SK-N-DZ (cell line): Measurements from ENCODE around the gene MACROD1.

Experiments used
- DNase-seq: peaks from one replicate; pipeline ENCODE4 v3.0.0-alpha.2; 2015; ENCODE audit warnings: low spot score
- small RNA-seq, 2 experiments: library from RNA; depleted of rRNA; stranded (forward); fragments of <200 nt; gene quantifications; one replicate each; pipeline ENCODE3, GENCODE V24; 2014

MACROD1 gene

DNA sequence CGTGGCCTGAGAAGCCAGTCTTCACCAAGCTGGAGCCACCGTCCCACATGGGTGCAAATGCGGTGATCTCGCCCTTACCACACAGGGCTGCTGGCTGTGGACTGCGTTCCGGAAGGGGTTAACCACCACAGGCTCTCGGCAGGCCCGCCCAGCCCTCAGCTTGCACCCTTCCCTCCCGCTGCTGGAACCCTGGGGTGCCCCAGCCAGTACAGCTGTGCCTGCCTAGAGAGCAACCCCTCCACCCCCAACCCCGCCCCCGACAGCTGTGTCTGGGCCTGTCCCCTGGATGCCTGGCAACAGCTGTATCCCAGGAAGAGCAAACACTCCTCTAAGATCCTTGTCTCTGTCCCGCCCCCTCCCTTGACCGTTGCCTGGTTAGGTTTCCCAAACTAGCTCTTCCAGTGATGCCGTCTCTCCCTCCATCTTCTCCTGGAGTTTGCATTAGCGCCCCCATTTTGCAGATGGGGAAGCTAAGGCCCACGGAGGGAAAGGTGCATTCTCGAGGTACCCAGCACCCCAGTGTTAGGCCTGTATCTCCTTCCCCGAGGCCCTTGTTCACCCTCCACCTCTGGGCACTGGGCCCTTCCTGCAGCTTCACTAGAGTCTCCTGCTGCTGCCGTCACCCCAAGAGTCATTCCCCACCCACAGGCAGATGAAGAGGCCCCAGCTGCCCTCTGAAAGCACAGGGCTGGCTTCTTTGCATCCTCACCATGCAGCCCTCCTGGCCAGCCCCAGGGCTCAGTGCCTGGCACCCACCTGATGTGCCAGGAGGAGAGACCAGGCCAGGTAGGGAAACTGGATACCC, 204.1 kb downstream of the MACROD1 start:
- DNase-seq = peak; percentile 61

DNA sequence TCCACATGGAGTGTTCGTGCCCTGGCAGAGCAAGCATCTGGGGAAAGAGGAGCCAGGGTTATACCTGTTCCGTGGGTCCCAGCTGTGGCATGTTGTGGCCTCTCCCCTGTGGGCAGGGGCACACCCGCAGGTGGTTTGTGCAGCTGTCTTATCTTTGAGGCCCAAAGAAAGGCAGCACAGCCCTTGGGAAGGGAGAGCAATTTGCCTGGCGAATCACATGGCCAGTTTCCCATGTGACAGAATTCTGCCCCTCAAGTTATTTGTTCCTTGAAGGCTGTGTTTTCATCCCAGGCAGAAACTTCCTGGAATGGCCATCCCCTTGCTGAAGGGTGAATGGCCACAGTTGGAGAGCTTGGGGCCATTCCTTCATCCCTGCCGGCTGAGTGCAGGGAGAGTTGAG, 207.9 kb downstream of the MACROD1 start:
- no peak for DNase-seq

GRCh38 chr11:63952570-63952969, 213.3 kb downstream of the MACROD1 start:
- DNase-seq = no peak

- DNase-seq = no peak
Measured at GRCh38 chr11:63951779-63952536, 214.0 kb downstream of the MACROD1 start.

Small RNA genes within 50 kb of the gene (small RNA-seq; reads per million reads assigned to genes)
- gene RNU6-45P = 0 to 0.18 reads per million in 2 experiments
